Right atrium auricular region (tissue), 2 donors: ENCODE results near the gene SMTN. TPM values are rescaled to one million over a fixed set of nuclear protein-coding genes. Genes with fewer than 3 reads are reported as not detected.
"Not testable (repeated sequence)": the region's sequence is repeated elsewhere in the genome, so short reads cannot be mapped to it uniquely, and the experiment has no call there.

Experiments
- DNase-seq: peaks from one replicate; pipeline ENCODE4 v3.0.0-alpha.2; 2019; ENCODE audit warnings: low spot score
- H3K27ac ChIP-seq, 2 donors: fragments of 200-600 bp; sonication (generic); 1 replicate in 1 of 2; 2 replicates in 1 of 2; pipeline ENCODE4 v1.5.1; 2016 to 2019
- H3K27me3 ChIP-seq, 2 donors: fragments of 200-600 bp; sonication (generic); one replicate each; pipeline versions ENCODE4 v1.5.1 to v1.6.0; 2017 to 2019
- H3K36me3 ChIP-seq: fragments of 200-600 bp; sonication (generic); one replicate; pipeline ENCODE4 v1.5.1; 2016
- H3K4me1 ChIP-seq, 2 donors: fragments of 200-600 bp; sonication (generic); one replicate each; pipeline versions ENCODE4 v1.5.1 to v1.6.0; 2017 to 2019
- H3K4me3 ChIP-seq, 2 donors: fragments of 200-600 bp; sonication (generic); 1 replicate in 1 of 2; 2 replicates in 1 of 2; pipeline ENCODE4 v1.5.1; 2017 to 2019; ENCODE audit warnings: mild to moderate bottlenecking in 1 of 2, moderate library complexity in 1 of 2
- H3K9me3 ChIP-seq, 2 donors: fragments of 200-600 bp; sonication (generic); one replicate each; pipeline ENCODE4 v1.5.1; 2019
- CTCF ChIP-seq, 2 donors: fragments of 200-600 bp; sonication (generic); IDR thresholded peaks; one replicate each; pipeline ENCODE4 v1.5.1; 2019; ENCODE audit warnings: antibody characterized with exemption in 2 of 2
- total RNA-seq, 2 donors: library from RNA; depleted of rRNA; stranded (reverse); fragments of >200 nt; gene quantifications; one replicate each; pipeline ENCODE4 v1.1.0, GENCODE V29; 2016

SMTN gene
- total RNA-seq, 2 donors from 2014 or later, result 81.4 to 183 TPM

- Histone ChIP-seq H3K4me1 (no peaks in the 10 kb centered on the region), H3K9me3 (no peaks in the 10 kb centered on the region), H3K27me3 (no peaks in the 10 kb centered on the region), H3K27ac (no peak overlapping the region), H3K36me3 (no peaks in the 10 kb centered on the region), H3K4me3 (no peak overlapping the region)
- no peak for DNase-seq
- TF ChIP-seq CTCF (IDR thresholded peaks at IDR 0.05), result no peak
Measured at GRCh38 chr22:31068970-31069369, 12.1 kb upstream of the SMTN start.

GRCh38 chr22:31069691-31070314, 11.3 kb upstream of the SMTN start:
- H3K27ac ChIP-seq, DNase-seq, H3K36me3 ChIP-seq, H3K27me3 ChIP-seq, H3K4me1 ChIP-seq, H3K9me3 ChIP-seq, H3K4me3 ChIP-seq: not testable (repeated sequence)

- not testable (repeated sequence) for H3K4me3 ChIP-seq, H3K9me3 ChIP-seq, H3K36me3 ChIP-seq, H3K27ac ChIP-seq, H3K4me1 ChIP-seq, H3K27me3 ChIP-seq, DNase-seq
Measured at GRCh38 chr22:31073125-31073524, 8.0 kb upstream of the SMTN start.

GRCh38 chr22:31073545-31074145, 7.5 kb upstream of the SMTN start:
- H3K27ac ChIP-seq, H3K9me3 ChIP-seq, H3K4me1 ChIP-seq, H3K4me3 ChIP-seq, DNase-seq, H3K27me3 ChIP-seq, H3K36me3 ChIP-seq: not testable (repeated sequence)

- H3K4me1 ChIP-seq, result peaks cover 0 to 10% of the 10 kb centered on the region in 2 donors
- peak overlapping the region in 1 of 2 donors; percentile 2 for H3K4me3 ChIP-seq
- no peaks in the 10 kb centered on the region for H3K27me3 ChIP-seq
- H3K9me3 ChIP-seq, result no peaks in the 10 kb centered on the region
- no peaks in the 10 kb centered on the region for H3K36me3 ChIP-seq
- H3K27ac ChIP-seq, result peak overlapping the region; percentile 61 to 79
- peak; percentile 90 for DNase-seq
- no peak for TF ChIP-seq CTCF (IDR thresholded peaks at IDR 0.05)
Measured at GRCh38 chr22:31075961-31076360, 5.2 kb upstream of the SMTN start.

- Histone ChIP-seq H3K27me3 (no peaks in the 10 kb centered on the region), H3K4me3 (no peak overlapping the region), H3K27ac (no peak overlapping the region), H3K4me1 (peaks cover 0 to 24% of the 10 kb centered on the region in 2 donors), H3K9me3 (no peaks in the 10 kb centered on the region), H3K36me3 (no peaks in the 10 kb centered on the region)
- no peak for DNase-seq
- no peak for TF ChIP-seq CTCF (IDR thresholded peaks at IDR 0.05)
Measured at GRCh38 chr22:31077681-31078080, 3.4 kb upstream of the SMTN start.

- not testable (repeated sequence) for H3K27ac ChIP-seq, H3K27me3 ChIP-seq, H3K36me3 ChIP-seq, H3K9me3 ChIP-seq, H3K4me3 ChIP-seq, DNase-seq
- H3K4me1 ChIP-seq, result peaks cover 0 to 31% of the 10 kb centered on the region in 2 donors
Measured at GRCh38 chr22:31078389-31078788, 2.7 kb upstream of the SMTN start.

- H3K36me3 ChIP-seq, result no peaks in the 10 kb centered on the region
- no peak overlapping the region for H3K27ac ChIP-seq
- H3K4me1 ChIP-seq, result peaks cover 0 to 39% of the 10 kb centered on the region in 2 donors
- H3K27me3 ChIP-seq, result no peaks in the 10 kb centered on the region
- H3K9me3 ChIP-seq, result no peaks in the 10 kb centered on the region
- TF ChIP-seq CTCF (IDR thresholded peaks at IDR 0.05), result no peak
- DNase-seq, result no peak
- no peak overlapping the region for H3K4me3 ChIP-seq
Measured at GRCh38 chr22:31079095-31079642, 1.9 kb upstream of the SMTN start.
